ENCODE data around the gene DBNDD2. TPM values are rescaled to one million over a fixed set of nuclear protein-coding genes. Genes with fewer than 3 reads are reported as not detected.

The DBNDD2 gene
- total RNA-seq, 1 experiment from 2014 or later = 113 TPM

DNA sequence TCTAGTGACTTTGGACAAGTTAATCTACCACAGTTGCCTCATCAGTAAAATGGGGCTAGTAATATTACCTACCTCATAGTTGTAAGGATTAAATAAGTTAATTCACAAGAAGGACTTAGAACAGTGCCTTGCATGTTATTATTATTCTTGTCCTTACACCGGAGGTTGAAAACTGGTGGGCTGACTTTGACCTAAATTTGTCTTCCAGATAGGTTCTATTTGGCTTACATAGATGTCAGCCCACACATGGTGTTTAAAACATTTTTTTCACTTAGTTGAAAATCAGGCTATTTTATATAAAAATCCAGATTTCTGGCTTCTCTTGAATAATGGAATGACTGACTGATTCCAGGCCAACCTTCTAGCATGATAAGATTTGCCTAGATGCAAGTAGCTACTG lies 41.9 kb upstream of the DBNDD2 start:
- Mint-ChIP-seq H3K9me3 (ENCODE audit: low read depth, unreplicated experiment) (no peaks in the 10 kb centered on the region), H3K27ac (ENCODE audit: unreplicated experiment) (no peak overlapping the region), H3K4me1 (ENCODE audit: low read depth, unreplicated experiment) (peaks cover 30% of the 10 kb centered on the region), H3K36me3 (ENCODE audit: insufficient read depth, unreplicated experiment) (peaks cover 48% of the 10 kb centered on the region), H3K4me3 (ENCODE audit: low read depth, unreplicated experiment) (no peak overlapping the region), H3K27me3 (ENCODE audit: unreplicated experiment) (no peaks in the 10 kb centered on the region)
- no peak for TF ChIP-seq CTCF (IDR thresholded peaks at IDR 0.05; ENCODE audit: unreplicated experiment)
- no TSS peak for BruUV-seq (replicated peaks)
- CTCF ChIA-PET = interaction anchor here (2.1 kb wide), 1 partner anchor 71 kb away, joined by 8 read pairs; no protein-coding TSS in a partner anchor
- intact Hi-C loops (cut with micrococcal nuclease; ENCODE audit: unreplicated experiment) = no loop called here
- DNase-seq = no peak

- H3K4me3 Mint-ChIP-seq (ENCODE audit: low read depth, unreplicated experiment) = no peak overlapping the region
- peaks cover 28% of the 10 kb centered on the region for H3K4me1 Mint-ChIP-seq (ENCODE audit: low read depth, unreplicated experiment)
- no TSS peak for BruUV-seq (replicated peaks)
- CTCF ChIA-PET = interaction anchor here (2.1 kb wide), 1 partner anchor 70 kb away, joined by 8 read pairs; no protein-coding TSS in a partner anchor
- no peak overlapping the region for H3K27ac Mint-ChIP-seq (ENCODE audit: unreplicated experiment)
- no peaks in the 10 kb centered on the region for H3K9me3 Mint-ChIP-seq (ENCODE audit: low read depth, unreplicated experiment)
- intact Hi-C loops (cut with micrococcal nuclease; ENCODE audit: unreplicated experiment) = no loop called here
- H3K36me3 Mint-ChIP-seq (ENCODE audit: insufficient read depth, unreplicated experiment) = peaks cover 43% of the 10 kb centered on the region
- no peak for TF ChIP-seq CTCF (IDR thresholded peaks at IDR 0.05; ENCODE audit: unreplicated experiment)
- no peak for DNase-seq
- H3K27me3 Mint-ChIP-seq (ENCODE audit: unreplicated experiment) = no peaks in the 10 kb centered on the region
Measured at GRCh38 chr20:45366631-45367030, 41.5 kb upstream of the DBNDD2 start.

GRCh38 chr20:45367126-45367525 lies 41.0 kb upstream of the DBNDD2 start:
- Mint-ChIP-seq H3K36me3 (ENCODE audit: insufficient read depth, unreplicated experiment) (peaks cover 41% of the 10 kb centered on the region), H3K4me1 (ENCODE audit: low read depth, unreplicated experiment) (peaks cover 23% of the 10 kb centered on the region), H3K9me3 (ENCODE audit: low read depth, unreplicated experiment) (no peaks in the 10 kb centered on the region), H3K27me3 (ENCODE audit: unreplicated experiment) (no peaks in the 10 kb centered on the region), H3K4me3 (ENCODE audit: low read depth, unreplicated experiment) (no peak overlapping the region), H3K27ac (ENCODE audit: unreplicated experiment) (no peak overlapping the region)
- intact Hi-C loops (cut with micrococcal nuclease; ENCODE audit: unreplicated experiment) = no loop called here
- DNase-seq = no peak
- CTCF ChIA-PET = no interaction called here
- no peak for TF ChIP-seq CTCF (IDR thresholded peaks at IDR 0.05; ENCODE audit: unreplicated experiment)
- BruUV-seq (replicated peaks) = no TSS peak

DNA sequence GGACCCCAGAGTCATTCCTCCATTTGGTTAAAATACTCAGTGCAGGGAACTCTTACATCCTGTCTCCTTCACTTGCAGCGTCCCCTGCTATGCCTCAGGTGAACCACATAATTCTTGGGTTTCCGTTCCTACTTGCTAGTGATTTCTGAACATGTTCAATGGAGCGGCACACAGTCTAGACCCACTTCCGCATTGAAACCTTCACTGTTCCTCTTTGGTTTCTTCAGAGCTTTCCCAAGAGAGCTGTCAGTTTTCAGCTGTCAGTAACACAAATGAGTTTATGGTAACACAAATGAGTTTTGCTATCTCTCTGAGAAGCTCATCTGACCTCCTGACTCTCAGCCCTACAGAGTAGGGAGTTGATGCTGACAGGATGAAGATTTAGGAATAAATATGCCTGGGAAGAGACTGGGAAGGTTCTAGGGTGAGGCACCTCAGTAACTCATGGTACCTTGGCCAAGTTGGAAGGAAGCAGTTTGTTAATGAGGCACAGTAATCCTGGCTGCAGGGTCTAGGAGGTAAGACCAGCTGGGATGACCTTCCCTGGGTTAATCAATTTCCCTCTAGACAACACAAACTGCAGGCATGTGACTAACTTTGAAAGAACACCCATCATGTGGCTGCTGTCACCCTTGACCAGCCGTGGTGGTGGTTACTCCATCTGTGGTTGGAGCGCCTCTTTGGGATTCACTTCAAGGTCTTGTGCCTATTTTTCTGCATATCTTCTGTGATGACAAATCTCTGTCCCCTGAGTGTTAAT lies 39.7 kb upstream of the DBNDD2 start:
- no TSS peak for BruUV-seq (replicated peaks)
- intact Hi-C loops (cut with micrococcal nuclease; ENCODE audit: unreplicated experiment) = no loop called here
- no peak for DNase-seq
- no peaks in the 10 kb centered on the region for H3K27me3 Mint-ChIP-seq (ENCODE audit: unreplicated experiment)
- no peak overlapping the region for H3K4me3 Mint-ChIP-seq (ENCODE audit: low read depth, unreplicated experiment)
- H3K36me3 Mint-ChIP-seq (ENCODE audit: insufficient read depth, unreplicated experiment) = peaks cover 37% of the 10 kb centered on the region
- H3K27ac Mint-ChIP-seq (ENCODE audit: unreplicated experiment) = no peak overlapping the region
- H3K9me3 Mint-ChIP-seq (ENCODE audit: low read depth, unreplicated experiment) = no peaks in the 10 kb centered on the region
- CTCF ChIA-PET = no interaction called here
- H3K4me1 Mint-ChIP-seq (ENCODE audit: low read depth, unreplicated experiment) = peaks cover 11% of the 10 kb centered on the region
- TF ChIP-seq CTCF (IDR thresholded peaks at IDR 0.05; ENCODE audit: unreplicated experiment) = no peak
